Ascending aorta (tissue), 2 donors: ENCODE results near the gene RRM1. TPM values are rescaled to one million over a fixed set of nuclear protein-coding genes. Genes with fewer than 3 reads are reported as not detected.

Experiments
- DNase-seq, 2 donors: peaks; one replicate each; pipeline ENCODE4 v3.0.0-alpha.2; 2019; ENCODE audit warnings: low spot score in 2 of 2
- H3K27ac ChIP-seq, 2 donors: fragments of 200-600 bp; sonication (generic); one replicate each; pipeline ENCODE4 v1.5.1; 2016 to 2017; ENCODE audit warnings: mild to moderate bottlenecking in 1 of 2
- H3K27me3 ChIP-seq: fragments of 200-600 bp; sonication (generic); one replicate; pipeline ENCODE4 v1.5.1; 2017
- H3K36me3 ChIP-seq, 2 donors: fragments of 200-600 bp; sonication (generic); one replicate each; pipeline ENCODE4 v1.5.1; 2016
- H3K4me1 ChIP-seq, 2 donors: fragments of 200-600 bp; sonication (generic); one replicate each; pipeline ENCODE4 v1.5.1; 2016 to 2017; ENCODE audit warnings: mild to moderate bottlenecking in 1 of 2
- H3K4me3 ChIP-seq, 2 donors: fragments of 200-600 bp; sonication (generic); one replicate each; pipeline ENCODE4 v1.5.1; 2016 to 2017; ENCODE audit warnings: mild to moderate bottlenecking in 1 of 2
- H3K9me3 ChIP-seq, 2 donors: fragments of 200-600 bp; sonication (generic); one replicate each; pipeline ENCODE4 v1.5.1; 2016
- intact Hi-C: fragments of 100-400 bp; cut with DNase I; formaldehyde crosslinking; loops from one replicate; pipeline ENCODE4 v1.15.1; 2023
- total RNA-seq: library from RNA; depleted of rRNA; stranded (reverse); fragments of >200 nt; gene quantifications from one replicate; pipeline ENCODE4 v1.1.0, GENCODE V29; 2016
- TF ChIP-seq, protein P1 (sequence below), 3 experiments: fragments of 200-600 bp in 2 of 3; fragments of 450-650 bp in 1 of 3; sonication (generic) in 2 of 3; IDR thresholded peaks; one replicate each; pipeline ENCODE4 v1.5.1; 2016 to 2019; ENCODE audit warnings: antibody characterized with exemption in 3 of 3, mild to moderate bottlenecking in 1 of 3, moderate library complexity in 1 of 3

Gene RRM1
- total RNA-seq, 1 donor from 2014 or later: 114 TPM

DNA sequence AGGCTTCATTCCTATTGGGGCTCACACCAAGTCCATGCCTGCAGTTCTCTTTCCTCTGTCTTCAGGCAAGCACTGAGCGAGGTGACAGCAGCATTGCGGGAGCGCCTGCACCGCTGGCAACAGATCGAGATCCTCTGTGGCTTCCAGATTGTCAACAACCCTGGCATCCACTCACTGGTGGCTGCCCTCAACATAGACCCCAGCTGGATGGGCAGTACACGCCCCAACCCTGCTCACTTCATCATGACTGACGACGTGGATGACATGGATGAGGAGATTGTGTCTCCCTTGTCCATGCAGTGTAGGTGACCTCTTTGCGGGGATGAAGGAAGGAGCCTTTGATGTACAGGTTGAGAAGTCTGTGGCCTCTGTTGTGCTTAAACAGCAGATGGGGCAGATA, 11.4 kb upstream of the RRM1 start:
- Histone ChIP-seq H3K27ac (no peak overlapping the region), H3K4me3 (no peak overlapping the region), H3K9me3 (no peaks in the 10 kb centered on the region), H3K27me3 (no peaks in the 10 kb centered on the region), H3K36me3 (peaks cover 41 to 71% of the 10 kb centered on the region in 2 donors), H3K4me1 (no peaks in the 10 kb centered on the region)
- TF ChIP-seq, protein P1, sequence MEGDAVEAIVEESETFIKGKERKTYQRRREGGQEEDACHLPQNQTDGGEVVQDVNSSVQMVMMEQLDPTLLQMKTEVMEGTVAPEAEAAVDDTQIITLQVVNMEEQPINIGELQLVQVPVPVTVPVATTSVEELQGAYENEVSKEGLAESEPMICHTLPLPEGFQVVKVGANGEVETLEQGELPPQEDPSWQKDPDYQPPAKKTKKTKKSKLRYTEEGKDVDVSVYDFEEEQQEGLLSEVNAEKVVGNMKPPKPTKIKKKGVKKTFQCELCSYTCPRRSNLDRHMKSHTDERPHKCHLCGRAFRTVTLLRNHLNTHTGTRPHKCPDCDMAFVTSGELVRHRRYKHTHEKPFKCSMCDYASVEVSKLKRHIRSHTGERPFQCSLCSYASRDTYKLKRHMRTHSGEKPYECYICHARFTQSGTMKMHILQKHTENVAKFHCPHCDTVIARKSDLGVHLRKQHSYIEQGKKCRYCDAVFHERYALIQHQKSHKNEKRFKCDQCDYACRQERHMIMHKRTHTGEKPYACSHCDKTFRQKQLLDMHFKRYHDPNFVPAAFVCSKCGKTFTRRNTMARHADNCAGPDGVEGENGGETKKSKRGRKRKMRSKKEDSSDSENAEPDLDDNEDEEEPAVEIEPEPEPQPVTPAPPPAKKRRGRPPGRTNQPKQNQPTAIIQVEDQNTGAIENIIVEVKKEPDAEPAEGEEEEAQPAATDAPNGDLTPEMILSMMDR (IDR thresholded peaks at IDR 0.05): no peak
- DNase-seq: no peak
- intact Hi-C loops: no loop called here

DNA sequence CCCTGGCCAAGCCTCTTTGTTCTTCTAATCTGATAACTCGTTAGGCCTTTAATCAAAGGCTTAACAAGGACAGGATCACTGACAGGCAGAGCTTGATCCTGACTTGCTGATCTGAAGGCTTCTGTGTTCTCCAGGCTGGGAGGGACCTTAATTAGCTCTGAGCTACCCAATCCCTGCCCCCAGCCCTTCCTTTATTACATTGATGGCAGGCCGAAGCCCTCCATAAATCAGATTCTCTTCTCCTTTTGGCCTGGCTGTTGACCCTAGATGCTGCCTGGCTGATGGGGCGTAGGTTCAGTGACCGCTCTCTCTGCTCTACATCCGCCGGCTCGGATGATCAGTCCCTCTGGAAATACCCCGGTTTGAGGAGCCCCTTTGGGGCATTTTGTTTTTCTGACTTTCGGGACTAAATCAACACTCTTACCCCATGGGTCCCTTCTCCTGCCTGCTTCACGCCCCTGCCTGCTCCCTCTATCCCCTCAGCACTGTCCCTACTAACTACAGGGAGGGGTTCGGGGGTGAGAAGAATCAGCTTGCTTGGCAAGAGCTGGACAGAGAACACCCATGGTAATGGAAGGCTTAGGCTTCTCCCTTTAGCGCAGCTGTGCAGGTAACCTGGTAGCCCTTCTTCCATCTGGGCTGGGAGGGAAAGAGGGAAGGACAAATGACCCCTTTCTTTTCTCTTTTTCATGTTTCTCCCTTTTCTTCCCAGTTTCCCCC, 10.0 kb upstream of the RRM1 start:
- Histone ChIP-seq H3K4me1 (no peaks in the 10 kb centered on the region), H3K27ac (no peak overlapping the region), H3K9me3 (no peaks in the 10 kb centered on the region), H3K4me3 (no peak overlapping the region), H3K27me3 (no peaks in the 10 kb centered on the region), H3K36me3 (peaks cover 41 to 71% of the 10 kb centered on the region in 2 donors)
- TF ChIP-seq, protein P1 (IDR thresholded peaks at IDR 0.05): no peak
- DNase-seq: no peak
- intact Hi-C loops: no loop called here

DNA sequence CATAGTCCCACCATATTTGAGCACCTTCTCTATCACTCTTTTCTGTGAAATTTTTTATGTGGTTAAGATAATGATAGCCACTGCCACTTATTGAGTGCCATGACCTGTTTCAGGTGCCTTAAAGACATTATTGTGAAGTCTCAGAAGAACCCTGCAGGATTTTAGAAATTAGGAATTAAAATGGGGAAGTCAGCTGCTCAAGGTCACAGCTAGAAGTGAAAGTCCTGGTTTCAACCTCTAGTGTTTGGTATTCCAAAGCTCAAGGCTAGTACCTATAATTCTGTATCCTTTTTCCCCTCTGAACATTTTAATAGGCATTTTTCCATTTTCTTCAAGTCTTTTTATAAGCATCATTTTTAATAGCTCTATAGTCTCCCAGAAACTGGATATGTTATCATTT, 9.0 kb upstream of the RRM1 start:
- no peaks in the 10 kb centered on the region for H3K9me3 ChIP-seq
- no peak overlapping the region for H3K4me3 ChIP-seq
- H3K27me3 ChIP-seq: no peaks in the 10 kb centered on the region
- intact Hi-C loops: no loop called here
- H3K36me3 ChIP-seq: peaks cover 41 to 71% of the 10 kb centered on the region in 2 donors
- H3K27ac ChIP-seq: no peak overlapping the region
- DNase-seq: no peak
- H3K4me1 ChIP-seq: no peaks in the 10 kb centered on the region
- TF ChIP-seq, protein P1 (IDR thresholded peaks at IDR 0.05): no peak

- Histone ChIP-seq H3K27me3 (no peaks in the 10 kb centered on the region), H3K36me3 (peaks cover 40 to 70% of the 10 kb centered on the region in 2 donors), H3K27ac (no peak overlapping the region), H3K4me1 (no peaks in the 10 kb centered on the region), H3K4me3 (no peak overlapping the region), H3K9me3 (no peaks in the 10 kb centered on the region)
- TF ChIP-seq, protein P1 (IDR thresholded peaks at IDR 0.05): no peak
- intact Hi-C loops: no loop called here
- DNase-seq: no peak
Observed at GRCh38 chr11:4086575-4087353, 7.8 kb upstream of the RRM1 start.

GRCh38 chr11:4087551-4087950, 7.0 kb upstream of the RRM1 start:
- Histone ChIP-seq H3K27me3 (no peaks in the 10 kb centered on the region), H3K4me3 (no peak overlapping the region), H3K36me3 (peaks cover 45 to 68% of the 10 kb centered on the region in 2 donors), H3K4me1 (no peaks in the 10 kb centered on the region), H3K9me3 (no peaks in the 10 kb centered on the region), H3K27ac (no peak overlapping the region)
- no peak for DNase-seq
- intact Hi-C loops: no loop called here
- TF ChIP-seq, protein P1 (IDR thresholded peaks at IDR 0.05): no peak
